ENCODE measurements around the gene TAL1.

GRCh38 chr1:47214549-47214948, 17.5 kb downstream of the TAL1 start:
- TF ChIP-seq POLR2A (IDR thresholded peaks at IDR 0.05) (no peak), CTCF (IDR thresholded peaks at IDR 0.05) (no peak), POLR2AphosphoS5 (IDR thresholded peaks at IDR 0.05) (no peak)
